Transverse colon (tissue), 4 donors: Measurements from ENCODE around the gene FAM163A.
"Not testable (repeated sequence)": the region's sequence is repeated elsewhere in the genome, so short reads cannot be mapped to it uniquely, and the experiment has no call there.

ENCODE experiments used
- CTCF ChIP-seq, 5 experiments: fragments of 200-600 bp in 3 of 5; fragments of 450-650 bp in 2 of 5; sonication (generic) in 3 of 5; IDR thresholded peaks; 1 replicate in 2 of 5; 2 replicates in 3 of 5; pipeline ENCODE4 v1.5.1; 2016 to 2017; ENCODE audit warnings: antibody characterized with exemption in 5 of 5, inconsistent platforms in 3 of 5, mild to moderate bottlenecking in 2 of 5, moderate library complexity in 1 of 5
- POLR2AphosphoS5 ChIP-seq, 3 donors: sonication (generic); formaldehyde crosslinking; IDR thresholded peaks; one replicate each; pipeline ENCODE4 v1.6.1; 2016; ENCODE audit warnings: antibody characterized with exemption in 3 of 3

- not testable (repeated sequence) for TF ChIP-seq POLR2AphosphoS5, CTCF (IDR thresholded peaks at IDR 0.05)
Measured at GRCh38 chr1:179804417-179804816, 61.3 kb downstream of the FAM163A start.
